Neural cell (in vitro differentiated cells): ENCODE data around the gene IGFBP7.

ENCODE experiments used
- EP300 ChIP-seq: fragments of 450-650 bp; conservative IDR thresholded peaks from 2 replicates; pipeline ENCODE4 v1.6.1; 2014; ENCODE audit warnings: antibody characterized with exemption, mild to moderate bottlenecking, moderate library complexity; ENCODE audit not compliant: poor library complexity, severe bottlenecking
- EZH2 ChIP-seq: fragments of 200-600, 300-800 bp; shearing (Covaris generic), sonication (generic); IDR thresholded peaks from 2 replicates; pipeline ENCODE4 v1.6.1; 2014; ENCODE audit warnings: antibody characterized with exemption, low read length, borderline replicate concordance, mild to moderate bottlenecking; ENCODE audit not compliant: insufficient read depth, poor library complexity, severe bottlenecking
- MXI1 ChIP-seq: fragments of 450-650 bp; conservative IDR thresholded peaks from 2 replicates; pipeline ENCODE4 v1.6.1; 2014; ENCODE audit warnings: antibody characterized with exemption, mild to moderate bottlenecking; ENCODE audit not compliant: poor library complexity, severe bottlenecking
- POLR2AphosphoS5 ChIP-seq: IDR thresholded peaks from 2 replicates; pipeline ENCODE4 v1.6.1; 2012
- RAD21 ChIP-seq: fragments of 450-650 bp; conservative IDR thresholded peaks from 2 replicates; pipeline ENCODE4 v1.6.1; 2014; ENCODE audit warnings: antibody characterized with exemption, mild to moderate bottlenecking, moderate library complexity
- SMC3 ChIP-seq: fragments of 450-650 bp; conservative IDR thresholded peaks from 2 replicates; pipeline ENCODE4 v1.6.1; 2014; ENCODE audit warnings: antibody characterized with exemption, mild to moderate bottlenecking, moderate library complexity; ENCODE audit not compliant: poor library complexity
- TAF1 ChIP-seq: IDR thresholded peaks from 2 replicates; pipeline ENCODE4 v1.6.1; 2012; ENCODE audit warnings: low read depth
- TF ChIP-seq, protein P1 (sequence below): fragments of 450-650 bp; IDR thresholded peaks from 2 replicates; pipeline ENCODE4 v1.5.1; 2014; ENCODE audit warnings: antibody characterized with exemption, mild to moderate bottlenecking, moderate library complexity; ENCODE audit not compliant: poor library complexity, severe bottlenecking

DNA sequence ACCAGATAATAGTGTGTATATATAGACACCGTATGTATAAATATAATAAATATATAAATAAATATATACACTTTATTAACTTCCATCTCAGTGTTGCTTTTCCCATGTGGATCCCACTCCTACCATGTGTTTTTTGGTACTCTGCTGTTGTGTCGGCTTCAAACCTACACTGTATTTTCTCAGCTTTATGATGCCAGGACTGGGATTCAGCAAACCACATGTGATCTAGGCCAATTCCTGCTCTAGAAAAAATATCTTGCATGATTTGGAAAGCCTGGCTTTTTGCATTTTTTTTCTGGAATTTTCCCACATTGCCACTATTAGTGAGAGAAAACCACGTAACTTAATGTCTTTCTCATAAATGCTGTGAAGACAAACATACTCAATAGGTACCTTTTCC is 75.7 kb downstream of the IGFBP7 start:
- TF ChIP-seq, protein P1, sequence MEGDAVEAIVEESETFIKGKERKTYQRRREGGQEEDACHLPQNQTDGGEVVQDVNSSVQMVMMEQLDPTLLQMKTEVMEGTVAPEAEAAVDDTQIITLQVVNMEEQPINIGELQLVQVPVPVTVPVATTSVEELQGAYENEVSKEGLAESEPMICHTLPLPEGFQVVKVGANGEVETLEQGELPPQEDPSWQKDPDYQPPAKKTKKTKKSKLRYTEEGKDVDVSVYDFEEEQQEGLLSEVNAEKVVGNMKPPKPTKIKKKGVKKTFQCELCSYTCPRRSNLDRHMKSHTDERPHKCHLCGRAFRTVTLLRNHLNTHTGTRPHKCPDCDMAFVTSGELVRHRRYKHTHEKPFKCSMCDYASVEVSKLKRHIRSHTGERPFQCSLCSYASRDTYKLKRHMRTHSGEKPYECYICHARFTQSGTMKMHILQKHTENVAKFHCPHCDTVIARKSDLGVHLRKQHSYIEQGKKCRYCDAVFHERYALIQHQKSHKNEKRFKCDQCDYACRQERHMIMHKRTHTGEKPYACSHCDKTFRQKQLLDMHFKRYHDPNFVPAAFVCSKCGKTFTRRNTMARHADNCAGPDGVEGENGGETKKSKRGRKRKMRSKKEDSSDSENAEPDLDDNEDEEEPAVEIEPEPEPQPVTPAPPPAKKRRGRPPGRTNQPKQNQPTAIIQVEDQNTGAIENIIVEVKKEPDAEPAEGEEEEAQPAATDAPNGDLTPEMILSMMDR = no peak
- TF ChIP-seq POLR2AphosphoS5 (no peak), RAD21 (no peak), TAF1 (no peak), EP300 (no peak), EZH2 (no peak), MXI1 (no peak), SMC3 (no peak)
